Measurements from ENCODE around the gene RALGAPA1.
"Not testable (repeated sequence)": the region's sequence is repeated elsewhere in the genome, so short reads cannot be mapped to it uniquely, and the experiment has no call there.

The RALGAPA1 gene

GRCh38 chr14:35821564-35822411 lies 12.7 kb upstream of the RALGAPA1 start:
- DNase-seq = no peak

- no peak for DNase-seq
Measured at GRCh38 chr14:35819591-35820540, 10.8 kb upstream of the RALGAPA1 start.

- no peak for DNase-seq
Measured at GRCh38 chr14:35818346-35819115, 9.4 kb upstream of the RALGAPA1 start.

GRCh38 chr14:35814371-35815005 lies 5.4 kb upstream of the RALGAPA1 start:
- peak; percentile 48 for DNase-seq

GRCh38 chr14:35810963-35811362 lies 1.9 kb upstream of the RALGAPA1 start:
- no peak for DNase-seq

GRCh38 chr14:35809597-35809996 lies 502 bp upstream of the RALGAPA1 start:
- no peak for DNase-seq

GRCh38 chr14:35808076-35808637 lies 938 bp downstream of the RALGAPA1 start:
- no peak for DNase-seq

GRCh38 chr14:35807131-35807961 lies 1.7 kb downstream of the RALGAPA1 start:
- no peak for DNase-seq

- DNase-seq = no peak
Measured at GRCh38 chr14:35806006-35806907, 2.8 kb downstream of the RALGAPA1 start.

GRCh38 chr14:35797796-35798195 lies 11.3 kb downstream of the RALGAPA1 start:
- DNase-seq = no peak

- no peak for DNase-seq
Measured at GRCh38 chr14:35789651-35790050, 19.4 kb downstream of the RALGAPA1 start.

GRCh38 chr14:35786856-35787255 lies 22.2 kb downstream of the RALGAPA1 start:
- no peak for DNase-seq

- DNase-seq = no peak
Measured at GRCh38 chr14:35783699-35784098, 25.4 kb downstream of the RALGAPA1 start.

- no peak for DNase-seq
Measured at GRCh38 chr14:35779368-35779767, 29.7 kb downstream of the RALGAPA1 start.

GRCh38 chr14:35777550-35777949 lies 31.5 kb downstream of the RALGAPA1 start:
- DNase-seq = not testable (repeated sequence)

GRCh38 chr14:35776823-35777222 lies 32.3 kb downstream of the RALGAPA1 start:
- DNase-seq = no peak

GRCh38 chr14:35776085-35776484 lies 33.0 kb downstream of the RALGAPA1 start:
- DNase-seq = not testable (repeated sequence)

GRCh38 chr14:35766700-35767082 lies 42.4 kb downstream of the RALGAPA1 start:
- no peak for DNase-seq

GRCh38 chr14:35766036-35766699 lies 42.9 kb downstream of the RALGAPA1 start:
- DNase-seq = no peak
